GM23338 (cell line): ENCODE data around the gene CTBP2. TPM values are rescaled to one million over a fixed set of nuclear protein-coding genes. Genes with fewer than 3 reads are reported as not detected.

Experiments
- ATAC-seq: fragments of 200-7000 bp; cut with Tn5 transposase; 3 replicates; pipeline ENCODE4 v1.9.1; 2020
- DNase-seq: peaks from one replicate; pipeline ENCODE4 v3.0.0-alpha.2; 2015; ENCODE audit warnings: low spot score
- H2AFZ ChIP-seq: fragments of 200-600 bp; sonication (generic); 2 replicates; pipeline ENCODE4 v1.8.0; 2016; ENCODE audit warnings: antibody characterized with exemption, mild to moderate bottlenecking, moderate library complexity
- H3F3A ChIP-seq: fragments of 200-600 bp; sonication (generic); replicated peaks from 2 replicates; pipeline ENCODE4 v1.8.0; 2017; ENCODE audit warnings: antibody characterized with exemption, mixed run types, low read depth
- H3K27ac ChIP-seq: fragments of 200-600 bp; sonication (generic); 2 replicates; pipeline ENCODE4 v1.6.1; 2016; ENCODE audit warnings: low read depth
- H3K27me3 ChIP-seq: fragments of 200-600 bp; sonication (generic); 2 replicates; pipeline ENCODE4 v1.8.0; 2016; ENCODE audit warnings: mild to moderate bottlenecking, mixed run types, moderate library complexity; ENCODE audit not compliant: insufficient read depth
- H3K36me3 ChIP-seq: fragments of 200-600 bp; sonication (generic); 2 replicates; pipeline ENCODE4 v1.8.0; 2016; ENCODE audit warnings: mild to moderate bottlenecking; ENCODE audit not compliant: insufficient read depth
- H3K4me1 ChIP-seq: fragments of 200-600 bp; sonication (generic); 2 replicates; pipeline ENCODE4 v1.8.0; 2016; ENCODE audit warnings: mild to moderate bottlenecking, moderate library complexity; ENCODE audit not compliant: insufficient read depth
- H3K4me2 ChIP-seq: fragments of 200-600 bp; sonication (generic); 2 replicates; pipeline ENCODE4 v1.7.1; 2017; ENCODE audit warnings: mixed run types
- H3K4me3 ChIP-seq: fragments of 200-600 bp; sonication (generic); 2 replicates; pipeline ENCODE4 v1.6.1; 2016; ENCODE audit warnings: mixed run types
- H3K79me2 ChIP-seq: fragments of 200-600 bp; sonication (generic); replicated peaks from 2 replicates; pipeline ENCODE4 v1.8.0; 2017; ENCODE audit warnings: mild to moderate bottlenecking; ENCODE audit not compliant: insufficient read depth
- H3K9me2 ChIP-seq: fragments of 200-600 bp; sonication (generic); 2 replicates; pipeline ENCODE4 v1.8.0; 2017; ENCODE audit not compliant: insufficient read depth
- H4K20me1 ChIP-seq: fragments of 200-600 bp; sonication (generic); replicated peaks from 2 replicates; pipeline ENCODE4 v1.8.0; 2017; ENCODE audit warnings: mild to moderate bottlenecking; ENCODE audit not compliant: insufficient read depth
- H3K27ac Mint-ChIP-seq: 2 replicates; pipeline ENCODE4 v1.8.0; 2020; ENCODE audit warnings: inconsistent platforms, mild to moderate bottlenecking, moderate library complexity, mixed read lengths
- H3K27me3 Mint-ChIP-seq: 3 replicates; pipeline ENCODE4 v1.8.0; 2022; ENCODE audit warnings: low read depth, mild to moderate bottlenecking, moderate library complexity, mixed read lengths, inconsistent platforms; ENCODE audit not compliant: insufficient read depth, poor library complexity
- H3K36me3 Mint-ChIP-seq: 3 replicates; pipeline ENCODE4 v1.8.0; 2021; ENCODE audit warnings: low read depth, mild to moderate bottlenecking, inconsistent platforms, moderate library complexity, mixed read lengths
- H3K4me1 Mint-ChIP-seq: 3 replicates; pipeline ENCODE4 v1.8.0; 2020; ENCODE audit warnings: mild to moderate bottlenecking, inconsistent platforms, mixed read lengths
- H3K4me3 Mint-ChIP-seq: 3 replicates; pipeline ENCODE4 v1.8.0; 2021; ENCODE audit warnings: moderate library complexity, mild to moderate bottlenecking, inconsistent platforms, mixed read lengths
- H3K9me3 Mint-ChIP-seq: 3 replicates; pipeline ENCODE4 v1.8.0; 2020; ENCODE audit warnings: moderate library complexity, mild to moderate bottlenecking, inconsistent platforms, mixed read lengths
- CREB1 ChIP-seq: fragments of 250-450 bp; sonication (Bioruptor Pico); IDR thresholded peaks from 2 replicates; pipeline ENCODE4 v1.5.0; 2020; ENCODE audit warnings: low read depth, mild to moderate bottlenecking, moderate library complexity
- CTCF ChIP-seq, 2 experiments: fragments of 200-600 bp in 1 of 2; sonication (generic) in 1 of 2; conservative IDR thresholded peaks; 2 replicates each; pipeline versions ENCODE4 v1.5.1 to v1.6.1; 2016 to 2017; ENCODE audit warnings: antibody characterized with exemption in 2 of 2, low read depth in 2 of 2, mild to moderate bottlenecking in 2 of 2, moderate library complexity in 1 of 2
- ETS1 ChIP-seq: IDR thresholded peaks from 2 replicates; pipeline ENCODE4 v1.6.1; 2016; ENCODE audit warnings: antibody characterized with exemption
- EZH2 ChIP-seq: fragments of 200-600 bp; sonication (generic); IDR thresholded peaks from one replicate; pipeline ENCODE4 v1.8.0; 2017; ENCODE audit warnings: antibody characterized with exemption, mild to moderate bottlenecking, low read depth; ENCODE audit not compliant: unreplicated experiment
- EZH2phosphoT487 ChIP-seq: fragments of 200-600 bp; sonication (generic); IDR thresholded peaks from one replicate; pipeline ENCODE4 v1.8.1; 2018; ENCODE audit warnings: antibody characterized with exemption; ENCODE audit not compliant: unreplicated experiment
- JUNB ChIP-seq: IDR thresholded peaks from one replicate; pipeline ENCODE4 v1.6.1; 2016; ENCODE audit warnings: antibody characterized with exemption; ENCODE audit not compliant: unreplicated experiment
- NANOG ChIP-seq: IDR thresholded peaks from 2 replicates; pipeline ENCODE4 v1.6.1; 2016; ENCODE audit warnings: antibody characterized with exemption, borderline replicate concordance
- POLR2AphosphoS5 ChIP-seq: IDR thresholded peaks from 2 replicates; pipeline ENCODE4 v1.6.1; 2016; ENCODE audit warnings: antibody characterized with exemption, low read depth
- REST ChIP-seq: IDR thresholded peaks from one replicate; pipeline ENCODE4 v1.6.1; 2018; ENCODE audit warnings: antibody characterized with exemption; ENCODE audit not compliant: unreplicated experiment
- STAT1 ChIP-seq: IDR thresholded peaks from one replicate; pipeline ENCODE4 v1.6.1; 2016; ENCODE audit warnings: antibody characterized with exemption; ENCODE audit not compliant: unreplicated experiment
- ZNF114 ChIP-seq: fragments of 250-450 bp; sonication (Bioruptor Pico); IDR thresholded peaks from 2 replicates; pipeline ENCODE4 v1.5.0; 2020; ENCODE audit warnings: mild to moderate bottlenecking, moderate library complexity
- ZNF331 ChIP-seq: fragments of 250-450 bp; sonication (Bioruptor Pico); IDR thresholded peaks from 2 replicates; pipeline ENCODE4 v1.5.0; 2020; ENCODE audit warnings: low read depth, mild to moderate bottlenecking, moderate library complexity
- polyA plus RNA-seq: library from polyadenylated mRNA; unstranded; fragments of >200 nt; fragmentation: Nextera tagmentation; extraction: Ambion mirVana; gene quantifications from 2 replicates; pipeline ENCODE4 v1.2.1, GENCODE V29; 2016
- total RNA-seq: library from RNA; depleted of rRNA; stranded (reverse); fragments of >200 nt; shearing (Covaris generic); gene quantifications from 2 replicates; pipeline ENCODE4 v1.2.3, GENCODE V29; 2014

CTBP2 gene
- total and polyA plus RNA-seq, 2 experiments from 2014 or later: 133 to 265 TPM

GRCh38 chr10:125092564-125093031, 67.8 kb downstream of the CTBP2 start:
- Histone ChIP-seq H4K20me1 (peaks cover 94% of the 10 kb centered on the region), H3F3A (no peaks in the 10 kb centered on the region; the same call in 1 of the 2 replicates), H3K4me3 (no peak overlapping the region), H2AFZ (no peak overlapping the region), H3K9me2 (no peaks in the 10 kb centered on the region), H3K27ac (peak overlapping the region; percentile 80; the same call in 1 of the 2 replicates), H3K4me1 (peaks cover 59% of the 10 kb centered on the region), H3K79me2 (peaks cover 100% of the 10 kb centered on the region), H3K36me3 (peaks cover 8% of the 10 kb centered on the region; the same call in 1 of the 2 replicates), H3K4me2 (no peak overlapping the region), H3K27me3 (no peaks in the 10 kb centered on the region)
- Mint-ChIP-seq H3K27ac (peak overlapping the region; percentile 50; the same call in 1 of the 2 replicates), H3K4me1 (peaks cover 82% of the 10 kb centered on the region), H3K27me3 (peaks cover 21% of the 10 kb centered on the region), H3K9me3 (no peaks in the 10 kb centered on the region), H3K4me3 (no peak overlapping the region), H3K36me3 (peaks cover 71% of the 10 kb centered on the region)
- no peak for ATAC-seq
- TF ChIP-seq EZH2phosphoT487: no peak
- no peak for TF ChIP-seq ETS1
- no peak for TF ChIP-seq EZH2
- no peak for TF ChIP-seq STAT1
- TF ChIP-seq CTCF (conservative IDR thresholded peaks at IDR 0.05; ENCODE audit: low read depth in 2 of 2): no peak
- no peak; the same call in 1 of the 2 replicates for TF ChIP-seq POLR2AphosphoS5
- no peak for TF ChIP-seq CREB1 (CRISPR knock-in tag)
- TF ChIP-seq ZNF331: no peak
- TF ChIP-seq JUNB: no peak
- TF ChIP-seq NANOG: no peak
- no peak for TF ChIP-seq ZNF114 (CRISPR knock-in tag)
- TF ChIP-seq REST: no peak
- no peak for DNase-seq
